HG03159 (cell line): Measurements from ENCODE around the gene FOXK2.
A peak's percentile ranks its signal among the peaks of the same experiment; 100 is the strongest.

Experiments used
- ATAC-seq: cut with Tn5 transposase; IDR thresholded peaks from one replicate; pipeline ENCODE4 v1.9.1; 2021; ENCODE audit warnings: mild to moderate bottlenecking, moderate library complexity; ENCODE audit not compliant: unreplicated experiment

The FOXK2 gene

GRCh38 chr17:82632451-82632850, 112.9 kb downstream of the FOXK2 start:
- no peak for ATAC-seq

DNA sequence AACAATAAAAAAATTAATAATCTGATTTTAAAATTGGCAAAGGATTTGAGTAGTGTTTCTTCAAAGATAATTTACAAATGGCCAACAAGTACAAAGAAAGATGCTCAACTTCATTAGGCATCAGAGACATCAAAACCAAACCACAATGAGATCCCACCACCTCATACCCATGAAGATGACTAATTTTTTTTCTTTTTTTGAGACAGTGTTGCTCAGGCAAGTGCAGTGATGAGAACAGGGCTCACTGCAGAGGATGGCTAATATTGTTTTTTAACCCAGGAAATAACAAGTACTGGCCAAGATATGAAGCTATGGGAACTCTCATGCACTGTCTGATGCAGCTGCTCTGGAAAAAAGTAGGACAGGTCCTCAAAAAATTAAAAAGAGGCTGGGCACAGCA, 113.8 kb downstream of the FOXK2 start:
- ATAC-seq = no peak

DNA sequence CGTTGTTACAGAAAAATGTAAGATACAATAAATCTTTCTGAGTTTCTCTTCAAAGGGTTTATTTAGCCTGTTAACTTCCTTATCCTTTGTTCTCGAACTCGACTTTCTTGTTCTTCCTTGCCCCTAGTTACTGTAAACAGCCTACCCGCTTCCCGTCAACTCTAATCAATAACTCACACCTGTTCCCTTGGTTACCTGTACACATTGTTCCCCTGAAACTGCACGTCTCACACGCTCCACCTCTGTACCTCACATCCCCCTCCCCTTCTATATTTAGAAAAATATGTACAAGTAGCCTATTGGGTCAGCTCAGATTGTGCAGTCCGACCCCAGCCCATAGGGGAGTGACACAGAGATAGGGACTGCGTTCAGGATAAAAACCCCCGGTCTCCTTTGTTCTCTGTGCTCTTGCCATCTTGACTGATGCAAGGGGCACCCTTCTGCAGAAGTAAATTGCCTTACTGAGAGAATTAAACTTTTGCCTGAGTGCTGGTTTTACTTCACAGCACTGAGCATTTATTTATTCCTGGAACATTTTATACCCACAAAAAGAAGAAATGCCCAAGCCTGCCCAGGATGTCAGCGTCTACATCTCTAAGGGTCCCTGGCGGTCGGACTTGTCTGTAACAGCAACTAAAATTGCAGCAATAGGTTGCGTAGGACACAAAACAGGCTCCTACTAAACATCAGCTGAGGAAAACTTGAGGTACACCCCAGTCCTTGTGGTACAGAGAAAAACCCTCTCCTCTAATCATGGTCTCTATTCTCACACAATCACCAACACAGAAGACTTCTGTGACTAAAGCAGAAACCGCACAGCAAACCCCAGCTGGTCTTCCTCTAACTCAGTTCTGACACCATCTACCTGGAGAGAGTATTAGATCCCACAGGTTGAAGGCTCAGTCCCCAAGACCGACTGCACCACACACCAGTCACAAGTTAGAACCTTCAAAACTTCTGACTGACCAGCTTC, 117.4 kb downstream of the FOXK2 start:
- ATAC-seq = no peak

GRCh38 chr17:82638183-82638773, 118.7 kb downstream of the FOXK2 start:
- ATAC-seq = no peak

DNA sequence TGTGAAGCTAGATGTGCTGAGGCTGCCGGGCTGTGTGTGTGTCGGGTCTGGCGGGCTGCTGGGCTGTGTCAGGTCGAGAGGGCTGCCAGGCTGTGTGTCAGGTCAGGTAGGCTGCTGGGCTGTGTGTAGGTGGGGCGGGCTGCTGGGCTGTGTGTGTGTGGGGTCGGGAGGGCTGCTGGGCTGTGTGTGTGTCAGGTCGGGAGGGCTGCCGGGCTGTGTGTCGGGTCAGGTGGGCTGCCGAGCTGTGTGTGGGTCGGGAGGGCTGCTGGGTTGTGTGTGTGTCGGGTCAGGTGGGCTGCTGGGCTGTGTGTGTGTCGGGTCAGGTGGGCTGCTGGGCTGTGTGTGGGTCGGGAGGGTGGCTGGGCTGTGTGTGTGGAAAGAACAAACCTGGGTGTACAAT, 120.1 kb downstream of the FOXK2 start:
- no peak for ATAC-seq

GRCh38 chr17:82640036-82640435, 120.5 kb downstream of the FOXK2 start:
- ATAC-seq = no peak

- no peak for ATAC-seq
Observed at GRCh38 chr17:82642022-82642421, 122.5 kb downstream of the FOXK2 start.

GRCh38 chr17:82644148-82644547, 124.6 kb downstream of the FOXK2 start:
- ATAC-seq = no peak

- no peak for ATAC-seq
Observed at GRCh38 chr17:82645516-82645915, 126.0 kb downstream of the FOXK2 start.

DNA sequence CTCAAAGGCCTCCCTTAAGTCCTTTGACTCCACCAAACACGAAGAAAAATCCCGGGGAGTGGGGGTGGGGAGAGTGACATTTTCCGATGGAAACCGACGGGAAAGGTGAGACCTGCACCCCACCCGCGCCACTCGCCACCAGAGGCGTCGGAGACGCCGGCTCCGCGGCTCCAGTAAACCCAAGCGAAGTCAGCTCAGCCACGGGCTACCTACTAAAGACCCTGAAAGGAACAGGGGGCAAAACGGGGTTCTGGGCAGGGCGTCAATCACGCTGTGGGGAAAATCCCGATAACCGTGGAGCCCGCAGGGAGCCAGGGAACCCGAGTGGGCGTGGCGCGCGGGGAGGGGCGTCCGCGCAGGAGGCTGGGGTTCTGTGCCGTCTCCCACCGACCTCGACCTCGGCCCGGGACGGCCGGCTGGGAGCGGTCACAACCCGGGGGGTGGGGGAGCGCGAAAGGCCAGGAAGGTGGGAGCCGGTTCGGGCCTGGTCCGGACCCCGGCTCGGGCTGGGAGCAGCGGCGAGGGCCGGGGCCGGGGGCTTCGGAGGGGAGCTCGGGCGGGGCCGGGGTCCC, 128.1 kb downstream of the FOXK2 start:
- peak; percentile 14 for ATAC-seq

- peak; percentile 93 for ATAC-seq
Observed at GRCh38 chr17:82648165-82648668, 128.7 kb downstream of the FOXK2 start, which contains the start of gene WDR45B. Gene WDR45B (minus strand): TSS chr17:82648444. CDS start chr17:82648340, 104 bp downstream.

- ATAC-seq = no peak
Observed at GRCh38 chr17:82648742-82649331, 129.3 kb downstream of the FOXK2 start.

DNA sequence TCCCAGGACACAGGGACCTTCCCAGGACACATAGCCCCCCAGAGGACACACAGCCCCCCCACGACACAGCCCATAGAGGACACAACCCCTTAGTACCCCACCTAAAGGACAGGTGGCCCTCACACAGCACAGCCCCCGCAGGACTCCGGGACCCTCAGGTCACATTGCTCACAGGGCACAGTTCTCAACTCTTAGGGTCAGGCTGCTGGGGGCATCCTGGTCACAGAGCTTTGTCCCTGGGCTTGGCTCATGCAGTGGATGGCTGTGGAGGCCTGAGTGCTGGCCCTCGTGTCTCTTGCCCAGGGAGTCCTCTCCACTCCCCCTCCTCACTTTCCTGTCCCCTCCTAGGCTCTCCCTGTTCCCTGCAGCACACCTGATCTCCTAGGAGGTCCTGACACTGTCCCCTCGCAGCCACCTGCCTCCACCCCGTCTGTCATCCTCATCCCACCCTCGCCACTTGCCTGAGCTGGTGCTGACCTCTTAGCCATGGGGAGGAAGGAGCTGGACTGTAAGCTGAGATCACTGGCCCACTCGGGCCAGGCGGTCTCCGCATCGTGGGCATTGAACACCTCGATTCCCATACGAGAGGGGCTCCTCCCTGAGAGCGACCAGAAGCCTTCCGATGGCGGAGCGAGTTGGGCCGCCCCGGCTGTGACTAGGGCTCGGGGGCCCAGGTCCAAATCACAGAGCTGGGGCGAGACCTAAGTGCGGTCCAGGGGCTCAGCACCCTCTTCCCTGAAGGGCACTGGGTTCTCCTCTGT, 130.1 kb downstream of the FOXK2 start:
- no peak for ATAC-seq

- no peak for ATAC-seq
Observed at GRCh38 chr17:82650723-82651122, 131.2 kb downstream of the FOXK2 start.

DNA sequence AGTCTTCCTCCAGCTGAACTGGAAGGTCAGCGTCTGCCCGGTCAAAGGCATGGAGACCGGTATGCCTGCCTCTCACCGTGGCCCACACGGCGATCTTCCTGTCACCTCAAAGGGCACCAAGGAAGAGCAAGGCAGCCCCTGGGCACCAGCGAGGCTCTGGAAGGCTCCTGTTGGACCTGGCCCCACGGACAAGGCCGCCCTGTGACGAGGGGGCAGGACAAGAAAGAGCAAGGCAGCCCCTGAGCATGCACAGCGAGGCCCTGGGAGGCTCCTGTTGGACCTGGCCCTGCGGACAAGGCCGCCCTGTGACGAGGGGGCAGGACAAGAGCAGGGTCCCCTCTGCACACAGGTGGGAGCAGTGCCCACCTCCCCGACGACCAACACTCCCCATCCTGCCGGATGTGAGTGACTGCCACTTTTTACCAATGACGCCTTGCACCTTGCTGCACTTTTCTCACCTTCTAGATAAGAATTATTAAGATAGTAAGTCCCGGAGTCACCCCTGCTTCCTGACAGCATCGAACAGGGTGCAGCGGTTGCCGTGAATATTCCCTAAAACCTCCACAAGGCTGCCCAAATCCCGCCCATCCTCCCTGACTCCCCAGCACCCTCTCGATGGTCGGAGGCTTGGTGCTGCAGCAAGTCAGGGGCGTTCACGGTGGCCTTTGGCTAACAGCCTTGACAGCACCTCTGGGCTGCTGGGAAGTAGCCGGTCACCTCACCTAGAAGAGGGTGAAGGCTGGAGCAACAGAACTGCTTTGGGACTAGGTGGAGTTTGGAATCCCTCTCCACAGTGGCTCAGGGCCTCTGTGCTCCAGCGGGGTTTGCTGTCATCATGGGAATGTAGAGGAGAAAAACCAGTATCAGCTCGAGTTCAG, 134.4 kb downstream of the FOXK2 start:
- no peak for ATAC-seq
